Activated naive CD8-positive, alpha-beta T cell treated with anti-CD3 and anti-CD28 coated beads for 36 hours (primary cell): ENCODE data around the gene CYB5B. TPM values are rescaled to one million over a fixed set of nuclear protein-coding genes. Genes with fewer than 3 reads are reported as not detected.

ENCODE experiments used
- DNase-seq: peaks from one replicate; pipeline ENCODE4 v3.0.0; 2021
- H3K27ac Mint-ChIP-seq: one replicate; pipeline ENCODE4 v1.8.0; 2022; ENCODE audit warnings: mild to moderate bottlenecking, moderate library complexity, mixed read lengths
- H3K27me3 Mint-ChIP-seq: one replicate; pipeline ENCODE4 v1.8.0; 2022; ENCODE audit warnings: mild to moderate bottlenecking, mixed read lengths
- H3K36me3 Mint-ChIP-seq: one replicate; pipeline ENCODE4 v1.8.0; 2021; ENCODE audit warnings: mild to moderate bottlenecking, mixed read lengths
- H3K4me1 Mint-ChIP-seq: one replicate; pipeline ENCODE4 v1.8.0; 2021; ENCODE audit warnings: mixed read lengths
- H3K4me3 Mint-ChIP-seq: one replicate; pipeline ENCODE4 v1.8.0; 2022; ENCODE audit warnings: mild to moderate bottlenecking, moderate library complexity, mixed read lengths
- H3K9me3 Mint-ChIP-seq: one replicate; pipeline ENCODE4 v1.8.0; 2022; ENCODE audit warnings: mixed read lengths
- total RNA-seq, 2 experiments: library from RNA; stranded (reverse); gene quantifications; one replicate each; pipeline ENCODE4 v1.2.3, GENCODE V29; 2021

CYB5B gene
- total RNA-seq, 2 experiments from 2014 or later: 182 to 183 TPM

DNA sequence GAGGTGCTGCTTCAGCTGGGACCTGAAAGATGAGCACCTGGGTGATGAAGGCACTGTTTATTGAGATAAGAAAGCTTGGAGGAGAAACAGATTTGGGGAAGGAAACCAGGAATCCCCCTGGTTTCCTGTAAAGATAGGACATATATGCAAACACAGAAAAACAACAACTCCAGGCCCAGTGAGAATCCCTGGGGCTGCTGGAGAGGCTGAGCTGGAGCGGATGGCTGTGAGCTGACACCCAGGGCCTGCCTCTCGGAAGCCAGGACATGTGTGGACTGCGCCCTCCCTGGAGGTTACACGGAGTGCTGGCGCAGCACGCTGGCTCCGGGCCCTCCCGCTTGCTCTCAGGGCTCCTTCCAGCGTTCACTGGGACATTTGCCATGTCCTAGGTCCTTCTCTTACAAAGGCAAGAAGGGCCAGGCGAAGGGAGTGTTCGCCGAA lies 57.5 kb downstream of the CYB5B start:
- Mint-ChIP-seq H3K4me1 (peaks cover 7% of the 10 kb centered on the region), H3K36me3 (no peaks in the 10 kb centered on the region), H3K27ac (no peak overlapping the region), H3K9me3 (no peaks in the 10 kb centered on the region), H3K27me3 (no peaks in the 10 kb centered on the region), H3K4me3 (no peak overlapping the region)
- DNase-seq: no peak

DNA sequence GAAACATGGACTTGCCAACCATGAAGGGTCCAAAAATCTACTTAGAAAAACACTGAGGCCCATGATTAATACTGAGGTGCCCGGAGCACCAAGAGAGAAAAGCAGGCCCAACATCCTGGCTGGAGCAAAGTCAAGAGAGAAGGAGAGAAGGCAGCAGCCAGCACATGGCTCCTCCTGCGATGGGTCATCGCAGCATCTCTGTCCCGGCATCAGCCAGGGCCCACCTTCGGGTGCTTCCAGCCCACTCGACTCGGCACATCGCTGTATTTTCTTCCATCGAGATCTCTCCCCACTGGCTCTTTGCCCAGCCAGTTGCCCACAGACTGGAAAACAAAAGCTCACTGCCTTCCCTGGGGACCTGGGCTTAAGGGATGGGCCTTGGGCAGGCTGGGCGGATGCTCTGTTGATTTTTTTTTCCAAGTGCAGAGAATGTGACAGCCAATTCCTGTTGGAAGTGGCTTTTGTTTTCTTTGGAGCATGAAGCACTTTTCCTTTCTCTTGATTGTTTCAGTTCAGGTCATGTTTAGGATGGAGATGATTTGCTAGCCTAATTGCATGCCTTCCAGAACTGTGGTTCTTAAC lies 58.1 kb downstream of the CYB5B start:
- peaks cover 3% of the 10 kb centered on the region for H3K4me1 Mint-ChIP-seq
- H3K4me3 Mint-ChIP-seq: no peak overlapping the region
- no peaks in the 10 kb centered on the region for H3K9me3 Mint-ChIP-seq
- no peak for DNase-seq
- no peaks in the 10 kb centered on the region for H3K27me3 Mint-ChIP-seq
- H3K36me3 Mint-ChIP-seq: no peaks in the 10 kb centered on the region
- H3K27ac Mint-ChIP-seq: peak overlapping the region; percentile 6

DNA sequence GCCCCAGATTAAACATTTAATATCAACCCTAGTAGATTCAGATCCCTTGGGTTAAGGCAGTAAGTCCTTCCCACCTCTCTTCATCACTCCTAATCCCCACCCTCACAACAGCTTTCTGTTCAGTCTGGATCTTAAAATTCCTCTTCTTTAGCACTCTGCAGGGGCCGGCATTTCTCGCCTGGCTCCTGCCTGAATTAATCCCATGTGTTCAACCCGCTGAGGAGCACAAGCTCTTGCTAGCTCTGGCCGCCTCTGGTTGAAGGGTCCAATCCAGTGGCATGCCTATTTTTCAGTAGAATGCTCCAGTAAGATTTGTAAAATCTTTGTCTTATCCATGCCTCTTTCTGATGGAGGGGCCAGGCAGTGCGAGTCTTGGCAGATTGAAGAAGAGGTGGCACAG lies 59.2 kb downstream of the CYB5B start:
- Mint-ChIP-seq H3K27ac (no peak overlapping the region), H3K36me3 (no peaks in the 10 kb centered on the region), H3K27me3 (no peaks in the 10 kb centered on the region), H3K4me1 (no peaks in the 10 kb centered on the region), H3K4me3 (no peak overlapping the region), H3K9me3 (no peaks in the 10 kb centered on the region)
- DNase-seq: no peak

DNA sequence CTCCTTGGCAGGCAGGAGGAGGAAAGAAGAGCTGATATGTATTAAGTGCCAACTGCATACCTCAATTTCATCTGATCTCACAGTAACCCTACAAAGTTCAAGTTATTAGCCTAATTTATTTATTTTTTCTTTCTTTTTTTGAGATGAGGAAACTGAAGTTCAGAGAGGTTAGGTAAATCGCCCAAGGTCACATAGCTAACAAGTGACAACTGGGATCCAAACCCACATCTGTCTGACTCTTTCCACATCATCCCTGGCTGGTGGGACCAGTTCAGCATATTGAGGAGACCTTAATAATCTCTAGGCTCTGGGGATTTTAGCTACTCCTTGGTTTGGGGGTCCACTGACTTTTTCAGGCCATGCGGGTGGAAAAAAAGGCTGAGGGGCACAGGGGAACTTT lies 60.9 kb downstream of the CYB5B start:
- Mint-ChIP-seq H3K4me3 (no peak overlapping the region), H3K9me3 (no peaks in the 10 kb centered on the region), H3K27me3 (no peaks in the 10 kb centered on the region), H3K27ac (no peak overlapping the region), H3K36me3 (no peaks in the 10 kb centered on the region), H3K4me1 (no peaks in the 10 kb centered on the region)
- DNase-seq: no peak

DNA sequence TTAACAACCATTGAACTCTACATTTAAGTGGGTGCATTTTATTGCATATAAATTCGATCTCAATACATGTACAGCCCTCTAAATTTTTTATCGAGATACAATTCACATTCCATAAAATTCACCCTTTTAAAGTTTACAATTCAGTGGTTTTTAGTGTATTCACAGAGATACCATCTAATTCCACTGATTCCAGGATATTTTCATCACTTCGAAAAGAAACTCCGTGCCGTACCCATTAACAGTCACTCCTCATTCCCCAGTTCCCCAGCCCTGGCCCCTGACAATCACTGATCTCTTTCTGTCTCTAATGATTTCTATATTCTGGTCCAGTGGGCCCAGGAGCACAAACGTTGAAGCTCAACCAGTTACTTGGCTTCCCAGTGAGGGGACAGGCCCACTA lies 61.4 kb downstream of the CYB5B start:
- no peaks in the 10 kb centered on the region for H3K27me3 Mint-ChIP-seq
- H3K36me3 Mint-ChIP-seq: no peaks in the 10 kb centered on the region
- H3K4me1 Mint-ChIP-seq: no peaks in the 10 kb centered on the region
- no peak overlapping the region for H3K27ac Mint-ChIP-seq
- no peak for DNase-seq
- no peaks in the 10 kb centered on the region for H3K9me3 Mint-ChIP-seq
- no peak overlapping the region for H3K4me3 Mint-ChIP-seq

DNA sequence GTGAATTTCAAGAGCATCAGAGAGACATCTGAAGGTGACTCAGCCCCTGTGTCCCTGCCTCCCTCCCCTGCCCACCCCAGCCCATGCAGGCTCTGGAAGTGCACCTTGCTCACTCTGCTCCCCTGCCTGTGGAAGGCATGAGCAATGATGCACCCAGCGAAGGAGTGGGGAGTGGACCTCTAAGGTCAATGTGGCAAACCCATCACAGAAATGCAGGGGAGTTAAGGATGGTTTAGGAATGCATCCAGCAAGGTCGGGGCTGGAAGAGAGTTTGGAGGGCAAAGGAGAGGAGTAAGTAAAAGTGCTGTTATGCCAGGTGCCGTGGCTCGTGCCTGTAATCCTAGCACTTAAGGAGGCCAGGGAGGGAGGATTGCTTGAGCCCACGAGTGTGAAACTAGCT lies 61.9 kb downstream of the CYB5B start:
- Mint-ChIP-seq H3K27me3 (no peaks in the 10 kb centered on the region), H3K9me3 (no peaks in the 10 kb centered on the region), H3K4me1 (no peaks in the 10 kb centered on the region), H3K4me3 (no peak overlapping the region), H3K36me3 (no peaks in the 10 kb centered on the region), H3K27ac (no peak overlapping the region)
- DNase-seq: no peak

DNA sequence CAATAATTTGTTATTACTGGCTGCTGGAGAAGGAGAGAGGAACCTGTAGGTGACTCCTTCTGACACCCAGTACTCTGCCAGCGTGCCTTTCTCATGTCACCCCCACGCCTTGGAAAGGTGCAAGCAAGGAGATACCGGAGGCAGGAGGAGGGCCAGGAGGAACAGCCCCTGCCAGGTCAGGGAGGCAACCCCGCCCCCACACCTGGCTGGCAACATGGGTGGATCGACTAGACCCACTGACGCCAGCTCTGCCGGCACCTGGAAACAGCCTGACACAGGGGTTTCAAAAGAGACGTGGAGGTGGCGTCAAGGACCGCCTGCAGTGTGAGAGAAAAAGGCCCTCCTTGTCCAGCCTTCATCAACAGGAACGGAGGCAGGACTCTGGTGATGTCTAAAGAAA lies 62.3 kb downstream of the CYB5B start:
- no peaks in the 10 kb centered on the region for H3K36me3 Mint-ChIP-seq

DNA sequence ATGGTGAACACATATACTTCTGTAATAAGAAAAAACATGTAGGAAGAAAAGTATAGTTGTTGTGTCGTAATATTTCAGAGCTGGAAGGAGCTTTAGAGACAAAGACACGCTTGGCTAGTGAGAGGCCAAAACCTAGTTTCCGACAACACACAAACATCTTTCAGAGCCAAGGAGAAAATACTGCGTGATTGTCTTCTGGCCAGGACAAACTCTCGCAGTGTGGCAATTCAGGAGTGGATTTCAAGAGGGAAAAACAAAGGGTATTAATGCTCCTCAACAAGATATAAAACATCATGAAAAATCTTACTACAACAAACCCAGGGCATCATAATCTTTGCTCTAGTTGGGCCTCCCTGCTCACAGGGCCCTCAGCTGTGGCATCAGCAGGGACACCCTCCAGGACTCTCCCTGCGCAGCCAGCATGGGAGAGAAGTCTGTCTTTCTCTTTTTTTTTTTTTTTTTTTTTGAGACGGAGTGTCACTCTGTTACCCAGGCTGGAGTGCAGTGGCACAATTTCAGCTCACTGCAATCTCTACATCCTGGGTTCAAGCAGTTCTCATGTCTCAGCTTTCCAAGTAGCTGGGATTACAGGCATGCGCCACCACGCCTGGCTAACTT lies 66.4 kb downstream of the CYB5B start:
- H3K9me3 Mint-ChIP-seq: no peaks in the 10 kb centered on the region
- H3K4me1 Mint-ChIP-seq: no peaks in the 10 kb centered on the region
- no peak overlapping the region for H3K27ac Mint-ChIP-seq
- no peak for DNase-seq
- H3K27me3 Mint-ChIP-seq: no peaks in the 10 kb centered on the region
- no peak overlapping the region for H3K4me3 Mint-ChIP-seq
- H3K36me3 Mint-ChIP-seq: no peaks in the 10 kb centered on the region

More for the DNA sequence above, 62.3 kb downstream of the CYB5B start:
- Mint-ChIP-seq H3K9me3 (no peaks in the 10 kb centered on the region), H3K27ac (no peak overlapping the region), H3K4me1 (no peaks in the 10 kb centered on the region), H3K27me3 (no peaks in the 10 kb centered on the region), H3K4me3 (no peak overlapping the region)
- DNase-seq: no peak

DNA sequence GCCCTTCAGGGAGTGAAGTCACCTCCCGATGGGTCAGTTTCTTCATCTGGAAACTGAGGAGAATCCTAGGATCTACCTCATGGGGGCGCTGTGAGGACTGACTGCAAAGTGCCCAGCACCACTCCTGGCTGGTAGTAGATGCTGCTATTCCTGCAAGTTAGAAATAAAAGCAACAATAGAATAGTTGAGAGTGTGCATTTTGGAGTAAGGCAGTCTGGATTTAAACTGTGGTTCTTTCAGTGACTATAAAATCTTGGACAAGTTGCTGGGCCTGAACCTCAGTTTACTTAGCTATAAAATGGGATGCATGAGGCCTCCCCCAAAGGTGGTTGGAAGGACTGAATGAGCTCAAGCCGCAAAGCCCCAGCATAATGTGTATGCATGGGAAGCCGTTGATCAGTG lies 70.6 kb downstream of the CYB5B start:
- H3K4me3 Mint-ChIP-seq: no peak overlapping the region
- H3K36me3 Mint-ChIP-seq: no peaks in the 10 kb centered on the region
- no peaks in the 10 kb centered on the region for H3K9me3 Mint-ChIP-seq
- H3K27me3 Mint-ChIP-seq: no peaks in the 10 kb centered on the region
- peak; percentile 36 for DNase-seq
- H3K27ac Mint-ChIP-seq: no peak overlapping the region
- H3K4me1 Mint-ChIP-seq: peaks cover 2% of the 10 kb centered on the region

DNA sequence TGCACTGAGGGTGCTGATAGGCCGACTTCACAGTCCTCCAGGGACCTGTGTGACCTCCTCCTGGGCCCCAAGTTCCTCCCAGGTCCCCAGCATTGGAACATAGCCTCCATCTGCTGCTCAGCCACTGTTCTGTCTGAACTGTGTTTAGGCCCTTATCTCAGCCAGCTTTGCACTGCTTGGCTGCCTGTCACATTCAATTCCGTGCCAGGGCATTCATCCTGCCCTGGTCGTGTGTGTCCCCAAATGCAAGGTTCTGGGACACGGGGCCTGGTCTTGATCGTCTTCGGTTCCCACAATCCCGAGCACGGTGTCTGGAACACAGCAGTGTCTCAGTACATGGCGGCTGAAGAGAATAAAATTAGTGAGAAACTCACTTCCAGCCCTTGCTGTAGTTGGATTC lies 71.4 kb downstream of the CYB5B start:
- DNase-seq: no peak
- H3K4me1 Mint-ChIP-seq: peaks cover 2% of the 10 kb centered on the region
- H3K27ac Mint-ChIP-seq: no peak overlapping the region
- no peaks in the 10 kb centered on the region for H3K36me3 Mint-ChIP-seq
- no peaks in the 10 kb centered on the region for H3K27me3 Mint-ChIP-seq
- H3K4me3 Mint-ChIP-seq: no peak overlapping the region
- no peaks in the 10 kb centered on the region for H3K9me3 Mint-ChIP-seq

DNA sequence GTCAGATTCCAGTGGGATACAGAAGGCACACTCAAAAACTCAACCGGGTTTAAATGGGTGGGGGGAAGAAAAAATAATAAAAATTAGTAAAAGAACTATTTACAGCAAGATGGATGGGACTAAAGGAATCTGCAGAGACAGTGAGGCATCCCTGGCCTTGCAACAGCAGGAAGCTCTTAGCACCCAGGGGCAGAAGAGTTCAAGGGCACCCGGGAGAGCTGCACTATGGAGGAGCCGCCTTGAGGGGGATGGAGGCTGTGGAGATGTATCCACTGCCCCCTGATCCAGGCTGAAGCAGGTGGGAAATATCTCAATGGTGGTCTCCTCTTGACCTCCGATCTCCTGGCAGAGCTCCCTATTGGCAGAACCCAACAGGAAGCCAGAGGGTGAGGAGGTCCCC lies 72.0 kb downstream of the CYB5B start:
- Mint-ChIP-seq H3K27me3 (no peaks in the 10 kb centered on the region), H3K4me3 (no peak overlapping the region), H3K27ac (no peak overlapping the region), H3K9me3 (no peaks in the 10 kb centered on the region), H3K4me1 (peaks cover 2% of the 10 kb centered on the region), H3K36me3 (no peaks in the 10 kb centered on the region)
- no peak for DNase-seq

DNA sequence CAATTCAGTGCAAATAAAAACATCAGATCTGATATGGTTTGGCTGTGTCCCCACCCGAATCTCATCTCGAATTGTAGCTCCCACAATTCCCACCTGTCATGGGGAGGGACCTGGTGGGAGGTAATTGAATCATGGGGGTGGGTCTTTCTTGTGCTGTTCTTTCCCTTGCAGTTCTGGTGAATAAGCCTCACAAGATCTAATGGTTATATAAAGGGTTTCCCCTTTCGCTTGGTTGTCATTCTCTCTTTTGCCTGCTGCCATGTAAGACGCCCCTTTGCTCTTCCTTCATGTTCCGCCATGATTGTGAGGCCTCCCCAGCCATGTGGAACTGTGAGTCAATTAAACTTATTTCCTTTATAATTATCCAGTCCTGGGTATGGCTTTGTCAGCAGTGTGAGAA lies 72.5 kb downstream of the CYB5B start:
- Mint-ChIP-seq H3K4me3 (no peak overlapping the region), H3K9me3 (no peaks in the 10 kb centered on the region), H3K27ac (no peak overlapping the region), H3K36me3 (no peaks in the 10 kb centered on the region), H3K27me3 (no peaks in the 10 kb centered on the region), H3K4me1 (peaks cover 4% of the 10 kb centered on the region)
- no peak for DNase-seq

DNA sequence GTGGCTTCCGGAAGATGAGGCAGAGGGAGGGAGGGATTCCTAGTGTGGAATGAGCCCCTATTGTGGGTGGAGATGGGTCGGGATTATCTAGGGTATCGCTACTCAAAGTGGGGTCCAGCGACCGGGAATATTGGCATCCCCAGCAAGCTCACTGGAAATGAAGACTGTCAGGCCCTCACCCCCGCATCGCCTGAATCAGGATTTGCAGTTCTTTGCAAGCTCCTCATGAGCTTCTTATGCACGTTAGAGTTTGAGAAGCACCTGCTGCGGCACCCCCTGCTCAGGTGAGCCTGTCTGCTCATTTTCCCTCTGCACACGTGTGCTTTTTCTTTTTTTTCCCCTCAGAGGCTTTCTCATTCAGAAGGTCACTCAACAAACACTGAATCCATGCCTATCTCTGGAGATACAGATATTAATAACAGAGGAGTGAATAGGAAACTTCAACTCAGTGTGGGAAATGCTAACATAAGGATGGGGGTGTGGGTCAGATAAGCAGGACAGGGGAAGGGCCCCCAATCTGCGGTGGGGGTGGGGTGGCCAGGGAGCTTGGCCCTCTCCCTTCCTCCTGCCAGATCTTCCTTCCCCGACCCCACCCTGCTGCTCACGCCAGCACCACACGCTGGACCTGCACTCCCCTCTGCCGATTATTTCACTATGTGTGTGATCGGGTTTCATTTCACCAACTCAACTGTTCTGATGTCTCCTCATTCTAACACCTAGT lies 73.6 kb downstream of the CYB5B start:
- H3K4me1 Mint-ChIP-seq: peaks cover 9% of the 10 kb centered on the region
- H3K27me3 Mint-ChIP-seq: no peaks in the 10 kb centered on the region
- H3K36me3 Mint-ChIP-seq: no peaks in the 10 kb centered on the region
- no peak overlapping the region for H3K27ac Mint-ChIP-seq
- DNase-seq: no peak
- H3K4me3 Mint-ChIP-seq: no peak overlapping the region
- H3K9me3 Mint-ChIP-seq: no peaks in the 10 kb centered on the region

DNA sequence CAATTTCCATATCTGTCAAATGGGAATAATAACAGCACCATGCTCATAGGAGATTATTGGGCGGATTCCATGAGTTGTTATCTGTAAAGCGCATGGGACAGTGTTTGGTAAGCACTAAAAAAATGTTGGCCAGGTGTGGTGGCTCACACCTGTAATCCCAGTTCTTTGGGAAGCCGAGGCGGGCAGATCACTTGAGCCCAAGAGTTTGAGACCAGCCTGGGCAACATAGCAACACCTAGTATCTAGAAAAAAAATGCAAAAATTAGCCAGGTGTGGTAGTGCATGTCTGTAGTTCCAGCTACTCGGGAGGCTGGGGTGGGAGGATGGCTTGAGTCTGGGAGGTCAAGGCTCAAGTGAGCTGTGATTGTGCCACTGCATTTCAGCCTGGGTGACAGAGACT lies 74.5 kb downstream of the CYB5B start:
- Mint-ChIP-seq H3K4me3 (no peak overlapping the region), H3K4me1 (peaks cover 9% of the 10 kb centered on the region), H3K36me3 (no peaks in the 10 kb centered on the region), H3K27me3 (no peaks in the 10 kb centered on the region), H3K27ac (no peak overlapping the region), H3K9me3 (no peaks in the 10 kb centered on the region)
- DNase-seq: no peak

DNA sequence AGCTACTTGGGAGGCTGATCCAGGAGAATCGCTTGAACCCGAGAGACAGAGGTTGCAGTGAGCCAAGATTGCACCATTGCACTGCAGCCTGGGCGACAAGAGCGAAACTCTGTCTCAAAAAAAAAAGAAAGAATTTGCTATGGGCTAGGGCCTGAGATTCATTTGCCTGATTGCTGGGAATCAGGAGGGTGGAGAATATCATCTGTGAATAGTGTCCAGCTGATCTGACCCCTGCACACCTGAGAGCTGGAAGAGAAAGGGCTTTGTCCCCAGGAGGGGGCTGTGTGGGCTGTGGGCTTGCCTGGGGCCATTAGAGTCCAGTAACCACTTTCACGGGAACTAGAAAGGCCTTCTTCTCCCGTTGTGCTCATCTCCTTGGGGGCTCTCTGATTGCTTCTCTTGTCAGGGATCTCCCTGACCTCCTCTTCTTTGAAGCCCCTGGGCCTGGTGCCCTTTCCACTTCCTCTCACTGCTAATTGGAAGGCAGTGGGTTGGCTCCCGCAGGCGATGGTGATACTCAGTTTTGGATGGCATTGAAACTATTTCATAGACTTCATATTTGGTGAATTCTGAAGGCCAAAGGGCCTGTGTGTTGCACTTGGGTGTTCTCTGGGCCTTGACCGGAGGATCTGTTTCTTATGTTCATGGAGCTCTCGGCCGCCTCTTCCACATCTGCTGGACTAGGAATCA lies 75.3 kb downstream of the CYB5B start:
- Mint-ChIP-seq H3K36me3 (no peaks in the 10 kb centered on the region), H3K9me3 (no peaks in the 10 kb centered on the region), H3K27ac (no peak overlapping the region), H3K4me1 (peaks cover 9% of the 10 kb centered on the region), H3K4me3 (no peak overlapping the region), H3K27me3 (no peaks in the 10 kb centered on the region)
- no peak for DNase-seq
